Spleen (tissue), 11 donors: ENCODE data around the gene RPL41. TPM values are rescaled to one million over a fixed set of nuclear protein-coding genes. Genes with fewer than 3 reads are reported as not detected.

Experiments used
- DNase-seq: peaks from one replicate; pipeline ENCODE4 v3.0.0-alpha.2; 2020
- H3K27ac ChIP-seq, 8 donors: fragments of 200-600 bp; sonication (generic) in 7 of 8; 1 replicate in 4 of 8; 2 replicates in 4 of 8; pipeline versions ENCODE4 v1.5.0 to v1.8.0; 2016 to 2021; ENCODE audit warnings: inconsistent platforms in 4 of 8, mild to moderate bottlenecking in 4 of 8, moderate library complexity in 1 of 8
- H3K27me3 ChIP-seq, 7 donors: fragments of 200-600 bp; sonication (generic) in 6 of 7; replicated peaks in 1 of 7; 1 replicate in 4 of 7; 2 replicates in 3 of 7; pipeline versions ENCODE4 v1.5.0 to v1.8.0; 2016 to 2021; ENCODE audit warnings: inconsistent platforms in 3 of 7, mild to moderate bottlenecking in 1 of 7
- H3K36me3 ChIP-seq, 6 donors: fragments of 200-600 bp; sonication (generic) in 5 of 6; 1 replicate in 4 of 6; 2 replicates in 2 of 6; pipeline versions ENCODE4 v1.5.0 to v1.8.0; 2016 to 2021; ENCODE audit warnings: inconsistent platforms in 2 of 6
- H3K4me1 ChIP-seq, 6 donors: fragments of 200-600 bp; sonication (generic) in 5 of 6; 1 replicate in 3 of 6; 2 replicates in 3 of 6; pipeline versions ENCODE4 v1.5.0 to v1.8.0; 2016 to 2021; ENCODE audit warnings: inconsistent platforms in 3 of 6
- H3K4me3 ChIP-seq, 8 donors: fragments of 200-600 bp; sonication (generic) in 7 of 8; 1 replicate in 4 of 8; 2 replicates in 4 of 8; pipeline versions ENCODE4 v1.5.0 to v1.8.0; 2016 to 2021; ENCODE audit warnings: inconsistent platforms in 4 of 8, mild to moderate bottlenecking in 4 of 8, moderate library complexity in 2 of 8
- H3K9me3 ChIP-seq, 8 donors: fragments of 200-600 bp; sonication (generic) in 7 of 8; 1 replicate in 4 of 8; 2 replicates in 4 of 8; pipeline versions ENCODE4 v1.5.0 to v1.8.0; 2016 to 2021; ENCODE audit warnings: inconsistent platforms in 4 of 8
- CTCF ChIP-seq, 11 experiments: fragments of 200-600 bp in 7 of 11; fragments of 450-650 bp in 4 of 11; sonication (generic) in 4 of 11; IDR thresholded peaks in 8 of 11; conservative IDR thresholded peaks in 3 of 11; 1 replicate in 7 of 11; 2 replicates in 4 of 11; pipeline versions ENCODE4 v1.4.0 to v1.8.0; 2016 to 2021; ENCODE audit warnings: antibody characterized with exemption in 11 of 11, inconsistent platforms in 4 of 11, mild to moderate bottlenecking in 1 of 11
- POLR2A ChIP-seq, 3 donors: fragments of 450-650 bp; IDR thresholded peaks; one replicate each; pipeline ENCODE4 v1.5.1; 2017; ENCODE audit warnings: antibody characterized with exemption in 3 of 3, mild to moderate bottlenecking in 1 of 3
- POLR2AphosphoS5 ChIP-seq, 3 donors: sonication (generic); formaldehyde crosslinking; IDR thresholded peaks; one replicate each; pipeline ENCODE4 v1.5.1; 2017; ENCODE audit warnings: antibody characterized with exemption in 3 of 3
- WGBS, 5 donors: extraction: QIAGEN DNeasy Blood & Tissue Kit in 3 of 5; methylation state at CpG; one replicate each; pipeline versions ENCODE4 v1.1.5 to v1.1.7; 2013 to 2018; 5-methylcytosine and 5-hydroxymethylcytosine counted together
- intact Hi-C: fragments of 100-400 bp; cut with DNase I; formaldehyde crosslinking; loops from one replicate; pipeline ENCODE4 v1.15.0; 2023; ENCODE audit warnings: low total_unique reads
- polyA plus RNA-seq, 3 donors: library from polyadenylated mRNA; stranded (reverse); fragments of 200-250 nt; gene quantifications; one replicate each; pipeline ENCODE4 v1.2.1, GENCODE V29; 2013
- total RNA-seq, 7 donors: library from RNA; depleted of rRNA in 3 of 7; stranded (reverse); fragments of >200 nt in 3 of 7; fragmentation: NEBNext Ultra II Directional in 4 of 7; extraction: Animal tissue kit (Norgen Biotek cat#: 25700) in 4 of 7; gene quantifications; one replicate each; pipeline versions ENCODE4 v1.1.0 to v1.2.1, GENCODE V29; 2016 to 2021
- donor health status: healthy with polysubstance abuse.
- donor health status: DM: no; HTN: no; CAD: no; lungs with moderate emphysema.
- donor health status: DM: no; HTN: no; CAD: no.
- donor health status: Bipolar disorder and iron deficiency.
- donor health status: healthy.
- donor health status: DM: no; HTN: no; CAD: no.
- donor health status: DM: yes; HTN: yes; CAD: no.

Gene RPL41
- total and polyA plus RNA-seq, 10 donors = 2,138 to 9,352 (median 2,800) TPM

GRCh38 chr12:56103066-56103711 lies 13.2 kb upstream of the RPL41 start:
- intact Hi-C loops = no loop called here
- TF ChIP-seq POLR2AphosphoS5 (IDR thresholded peaks at IDR 0.05) (no peak), POLR2A (IDR thresholded peaks at IDR 0.05) (no peak), CTCF (IDR thresholded peaks at IDR 0.05 in 8 of 11, conservative IDR thresholded peaks at IDR 0.05 in 3 of 11) (no peak)
- Histone ChIP-seq H3K9me3 (no peaks in the 10 kb centered on the region), H3K4me3 (peak overlapping the region in 7 of 8 donors; percentile 80 to 93 (median 88)), H3K4me1 (peaks cover 19 to 49% (median 38%) of the 10 kb centered on the region in 6 donors), H3K27ac (peak overlapping the region; percentile 83 to 94 (median 88)), H3K27me3 (no peaks in the 10 kb centered on the region), H3K36me3 (peaks cover 0 to 21% (median 17%) of the 10 kb centered on the region in 6 donors)
- whole genome bisulfite sequencing, 5 donors = 37 to 47% (median 45%) methylated on average over 6 of the region's 6 CpGs
- no peak for DNase-seq

GRCh38 chr12:56103823-56104108 lies 12.7 kb upstream of the RPL41 start:
- intact Hi-C loops = loop anchor here (2.0 kb wide), 1 partner anchor 57 kb away; no protein-coding TSS in a partner anchor
- Histone ChIP-seq H3K27me3 (no peaks in the 10 kb centered on the region), H3K36me3 (peaks cover 0 to 27% (median 23%) of the 10 kb centered on the region in 6 donors), H3K4me1 (peaks cover 19 to 49% (median 38%) of the 10 kb centered on the region in 6 donors), H3K27ac (peak overlapping the region; percentile 83 to 94 (median 88)), H3K4me3 (peak overlapping the region; percentile 80 to 93 (median 88)), H3K9me3 (no peaks in the 10 kb centered on the region)
- DNase-seq = no peak
- TF ChIP-seq CTCF (IDR thresholded peaks at IDR 0.05 in 8 of 11, conservative IDR thresholded peaks at IDR 0.05 in 3 of 11) (no peak), POLR2A (IDR thresholded peaks at IDR 0.05) (no peak), POLR2AphosphoS5 (IDR thresholded peaks at IDR 0.05) (no peak)
- 2 to 4% (median 3%) methylated on average over 7 to 8 of the region's 8 CpGs for WGBS, 5 donors

- TF ChIP-seq POLR2A (IDR thresholded peaks at IDR 0.05) = peak; percentile 13 to 92 (median 82)
- peak; percentile 99 to 100 (median 99) for TF ChIP-seq POLR2AphosphoS5 (IDR thresholded peaks at IDR 0.05)
- peak in 2 of 11 experiments; percentile 15 to 19 for TF ChIP-seq CTCF (IDR thresholded peaks at IDR 0.05 in 8 of 11, conservative IDR thresholded peaks at IDR 0.05 in 3 of 11)
- 0 to 1% (median 0%) methylated on average over 44 to 60 of the region's 60 CpGs for WGBS, 5 donors
These were observed 12.2 kb upstream of the RPL41 start, which contains the start of gene PA2G4 for GRCh38 chr12:56104109-56104814. PA2G4 (plus strand) TSS chr12:56104559; CDS start chr12:56104738, 179 bp downstream.

More at GRCh38 chr12:56104109-56104814, 12.2 kb upstream of the RPL41 start, which contains the start of gene PA2G4:
- Histone ChIP-seq H3K36me3 (peaks cover 0 to 32% (median 28%) of the 10 kb centered on the region in 6 donors), H3K27ac (peak within 1 kb of the TSS; percentile 83 to 94 (median 88)), H3K9me3 (no peaks in the 10 kb centered on the region), H3K4me3 (peak within 1 kb of the TSS; percentile 80 to 93 (median 88)), H3K27me3 (no peaks in the 10 kb centered on the region), H3K4me1 (peaks cover 19 to 49% (median 38%) of the 10 kb centered on the region in 6 donors)
- intact Hi-C loops = loop anchor here (2.0 kb wide), 1 partner anchor 57 kb away; no protein-coding TSS in a partner anchor
- peak; percentile 100 for DNase-seq
